GM18526 (cell line): ENCODE data around the gene FRMPD4.

Experiments used
- POLR2A ChIP-seq: IDR thresholded peaks from 3 replicates; pipeline ENCODE4 v1.6.1; 2011; ENCODE audit not compliant: insufficient read length; ENCODE audit errors: extremely low read depth

The FRMPD4 gene

DNA sequence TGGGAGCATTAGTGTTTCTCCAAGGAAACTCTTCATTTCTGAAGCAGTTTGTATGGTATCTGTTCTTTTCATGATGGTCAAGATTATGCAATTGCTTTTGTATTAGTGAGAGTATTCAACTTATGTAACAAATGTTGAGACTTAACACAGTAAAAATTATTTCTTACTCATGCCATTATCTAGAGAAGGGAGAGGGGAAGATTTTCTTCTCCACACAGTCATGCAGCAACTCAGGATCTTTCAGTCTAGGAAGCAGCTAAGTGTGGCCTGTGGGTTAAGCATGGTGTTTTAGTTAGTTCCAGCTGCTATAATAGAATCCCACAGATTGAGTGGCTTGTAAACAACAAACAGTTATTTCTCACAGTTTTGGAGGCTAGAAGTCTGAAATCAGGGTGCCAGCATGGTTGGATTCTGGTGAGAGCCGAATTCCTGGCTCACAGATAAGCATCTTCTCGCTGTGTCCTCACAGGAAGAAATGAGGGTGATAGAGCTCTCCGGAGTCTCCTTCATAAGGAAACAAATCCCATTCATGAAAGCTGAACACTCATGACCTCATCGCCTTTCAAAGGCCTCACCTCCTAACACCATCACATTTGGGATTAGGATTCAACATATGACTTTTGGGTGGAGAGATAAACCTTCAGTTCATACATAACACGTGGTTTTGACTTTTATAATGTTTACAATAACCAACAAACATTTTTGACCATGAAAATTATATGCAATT, 101.2 kb downstream of the FRMPD4 start:
- no peak for TF ChIP-seq POLR2A

DNA sequence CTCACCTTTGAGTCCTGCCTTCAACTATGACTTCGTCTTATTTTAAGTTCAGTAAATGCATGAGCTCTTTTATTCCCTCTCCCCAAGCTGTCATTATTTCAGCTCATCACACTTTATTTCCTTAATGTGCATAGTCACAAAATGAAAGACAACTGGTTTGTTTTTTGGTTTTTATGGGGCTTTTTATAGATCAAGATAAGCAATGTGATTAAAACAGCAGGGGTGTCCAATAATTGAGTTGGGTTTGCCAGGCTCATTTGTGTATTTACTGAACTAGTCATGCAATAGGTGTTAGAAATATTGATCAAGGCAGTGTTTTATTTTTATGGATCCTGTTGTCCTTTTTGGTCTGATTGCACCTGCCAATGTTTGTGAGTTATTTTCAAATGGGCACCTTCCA, 102.2 kb downstream of the FRMPD4 start:
- TF ChIP-seq POLR2A = no peak

DNA sequence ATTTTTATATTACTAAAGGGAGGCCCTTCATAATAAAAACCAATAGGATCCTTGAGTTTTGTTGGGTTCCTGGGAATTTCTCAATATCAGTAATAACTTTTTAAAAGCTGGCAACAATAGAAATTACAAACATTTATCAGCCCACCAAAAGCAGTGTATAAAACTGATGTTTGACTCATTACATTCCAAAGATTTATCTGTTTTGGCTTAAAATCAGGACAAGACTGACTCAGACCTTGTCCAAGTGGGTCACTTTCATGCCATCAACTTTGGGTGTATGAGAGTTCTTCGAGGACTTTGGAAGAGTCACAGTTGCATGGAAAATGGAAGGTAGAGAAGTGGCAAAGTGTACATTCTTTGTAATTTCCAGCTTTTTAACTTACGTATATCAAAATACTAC, 102.8 kb downstream of the FRMPD4 start:
- no peak for TF ChIP-seq POLR2A

DNA sequence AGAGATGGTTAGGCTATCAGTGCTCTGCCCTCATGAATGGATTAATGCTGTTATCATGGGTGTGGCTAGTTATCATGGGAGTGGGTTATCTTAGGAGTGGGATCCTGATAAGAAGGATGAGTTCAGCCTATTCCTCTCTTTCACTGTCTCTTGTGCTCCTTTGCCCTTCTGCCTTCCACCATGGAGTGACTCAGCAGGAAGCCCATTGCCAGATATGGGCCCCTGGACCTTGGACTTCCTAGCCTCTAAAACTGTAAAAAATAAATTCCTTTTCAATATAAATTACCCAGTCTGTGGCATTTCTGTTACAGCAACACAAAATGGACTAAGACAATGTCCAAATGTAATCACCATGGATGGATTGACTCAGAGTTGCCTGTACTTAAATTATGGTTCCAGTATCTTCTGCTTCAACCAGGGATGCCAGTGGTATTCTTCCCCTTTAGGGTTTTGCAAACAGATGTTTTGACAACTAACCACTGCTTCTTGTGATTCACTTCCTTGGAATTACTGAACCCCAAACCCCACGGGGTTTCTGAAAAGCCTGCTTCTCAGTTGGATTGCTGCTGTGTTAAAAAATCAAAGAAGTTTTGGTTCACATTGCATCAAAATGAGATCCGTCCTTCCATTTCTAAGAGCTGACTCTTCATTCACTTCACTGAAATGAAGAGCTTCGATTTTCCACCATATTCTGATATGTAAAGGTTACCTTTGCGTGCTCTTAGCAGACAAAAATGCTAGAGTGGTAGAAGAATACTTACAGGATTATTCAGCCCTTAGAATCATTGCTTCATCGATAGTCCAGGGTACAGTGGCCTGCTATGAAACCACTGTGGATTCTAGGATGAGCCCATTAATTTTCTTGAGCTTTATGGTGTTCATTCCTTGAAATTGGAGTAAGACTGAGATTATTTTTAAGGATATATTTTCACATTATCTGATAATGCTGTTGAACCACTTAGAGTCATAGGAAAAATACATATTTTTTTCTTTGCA, 107.7 kb downstream of the FRMPD4 start:
- no peak for TF ChIP-seq POLR2A

DNA sequence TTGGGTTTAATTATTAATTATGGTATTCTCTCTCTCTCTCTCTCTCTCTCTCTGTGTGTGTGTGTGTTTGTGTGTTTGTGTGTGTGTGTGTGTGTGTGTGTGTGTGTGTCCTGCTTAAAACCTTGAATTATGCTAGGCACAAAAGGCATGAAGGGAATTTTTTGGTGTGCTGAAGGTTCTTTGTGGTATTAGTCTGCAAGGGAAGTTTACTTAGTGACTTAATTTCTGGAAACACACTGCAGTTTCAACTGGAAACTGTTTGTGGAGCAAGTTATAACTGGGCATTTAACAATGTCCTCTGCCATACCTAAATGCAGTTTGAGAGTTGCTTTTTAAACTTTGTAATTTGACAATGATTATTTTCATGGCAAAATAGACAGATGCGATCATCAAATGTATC, 111.7 kb downstream of the FRMPD4 start:
- TF ChIP-seq POLR2A = no peak

DNA sequence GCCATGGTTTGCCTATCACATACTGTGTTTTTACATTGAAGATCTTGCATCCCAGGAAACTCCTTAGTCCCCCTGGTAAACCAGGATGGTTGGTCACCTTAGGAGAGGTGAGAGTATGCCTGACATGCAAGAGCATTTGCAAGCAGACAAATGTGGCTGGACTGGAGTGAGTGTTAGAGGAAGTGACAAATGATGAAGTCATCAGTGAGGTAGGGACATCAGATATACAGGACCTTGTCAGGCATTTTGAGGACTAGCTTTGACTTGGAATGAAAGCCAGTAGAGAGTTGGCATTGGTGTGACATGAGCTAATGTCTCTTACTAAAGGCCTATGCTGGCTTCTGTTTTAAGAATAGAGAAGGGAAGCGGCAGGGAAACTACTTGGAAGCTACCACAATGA, 124.9 kb downstream of the FRMPD4 start:
- no peak for TF ChIP-seq POLR2A

DNA sequence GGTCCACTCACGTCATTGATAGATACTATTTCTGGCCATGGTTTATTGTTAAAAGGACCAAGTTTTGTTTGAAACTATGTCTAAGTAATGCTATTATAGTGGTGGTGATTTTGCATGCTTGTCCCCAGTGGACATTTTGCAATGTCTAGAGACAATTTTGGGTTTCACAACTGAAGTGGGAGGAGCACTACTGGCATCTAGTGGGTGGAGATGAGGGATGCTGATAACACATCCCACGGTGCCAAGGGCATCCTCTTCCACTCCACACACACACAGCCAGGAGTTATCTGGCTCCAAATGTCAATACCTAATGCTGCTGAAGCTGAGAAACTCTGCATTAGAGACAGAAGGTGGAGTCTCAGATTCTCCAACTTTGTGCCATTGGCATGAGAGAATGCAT, 131.2 kb downstream of the FRMPD4 start:
- no peak for TF ChIP-seq POLR2A

DNA sequence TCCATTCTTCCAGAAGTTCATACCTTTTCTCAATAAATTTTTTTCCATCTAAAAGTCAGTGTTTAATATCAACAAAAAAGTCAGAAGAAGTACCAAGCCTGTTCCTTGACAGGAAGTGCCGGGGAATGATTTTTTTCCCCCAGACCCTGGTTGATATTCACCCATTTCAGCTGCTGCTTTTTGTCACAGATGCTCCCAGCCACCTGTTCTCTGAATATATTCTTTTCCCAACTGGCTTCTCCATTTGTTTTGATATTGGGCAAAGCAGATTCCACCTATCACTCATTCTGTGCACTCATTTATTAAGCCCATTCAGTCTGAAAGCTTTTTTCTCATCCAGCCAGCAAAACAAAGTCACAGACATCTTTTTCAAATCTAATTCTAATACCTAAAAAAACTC, 139.9 kb downstream of the FRMPD4 start:
- TF ChIP-seq POLR2A = no peak

DNA sequence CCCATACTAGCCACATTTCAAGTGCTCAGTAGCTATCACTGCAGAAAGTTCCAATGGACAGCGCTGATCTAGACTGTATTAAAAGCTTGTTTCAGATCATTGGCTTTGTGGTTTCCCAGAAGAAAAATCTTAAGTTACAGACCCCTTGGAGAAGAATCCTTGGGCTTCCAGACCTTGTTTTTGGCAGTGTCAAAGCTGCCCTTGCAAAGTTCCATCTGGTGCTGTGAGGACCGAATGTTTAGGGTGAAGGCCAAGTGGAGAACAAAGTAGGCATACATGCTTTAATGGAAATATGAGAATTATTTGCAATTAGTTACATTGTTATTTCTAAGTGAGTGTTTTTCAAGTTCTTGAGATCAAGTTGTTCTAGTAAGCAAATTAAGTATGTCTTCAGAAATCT, 144.7 kb downstream of the FRMPD4 start:
- TF ChIP-seq POLR2A = no peak

DNA sequence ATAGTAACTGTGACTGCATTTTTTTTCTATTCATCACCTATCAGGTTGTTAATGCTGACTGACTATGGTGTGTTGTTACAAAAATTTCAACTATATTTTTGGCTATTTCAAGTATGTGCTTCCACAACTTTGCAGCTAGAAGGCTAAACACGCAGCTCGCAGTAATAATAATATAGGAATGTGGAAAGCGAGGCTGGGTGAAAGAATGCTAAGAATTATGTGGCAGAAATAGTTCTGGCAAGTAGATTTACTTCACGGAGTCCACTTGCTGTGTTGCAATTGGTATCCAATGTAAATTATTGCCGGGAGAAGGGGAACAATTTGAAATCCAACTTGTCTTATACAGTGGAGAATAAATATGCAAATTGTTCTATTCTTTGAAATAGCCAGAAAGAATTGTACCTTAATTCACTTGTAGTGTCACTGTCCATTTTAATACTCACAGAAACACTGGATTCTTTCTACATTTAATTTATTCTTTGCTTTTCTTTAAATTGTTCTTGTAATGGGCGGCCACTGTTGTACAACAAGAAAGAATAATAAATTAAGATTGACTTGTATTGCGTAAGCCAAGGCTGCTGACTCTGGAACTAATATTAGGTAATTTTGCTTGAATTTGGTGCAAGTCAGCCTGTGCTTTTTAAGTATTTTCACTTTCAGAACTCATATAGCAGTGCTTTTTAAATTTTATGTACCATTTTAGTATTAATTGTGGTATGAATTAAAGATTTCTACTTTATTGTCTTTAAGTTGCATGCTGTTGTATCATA, 154.9 kb downstream of the FRMPD4 start:
- TF ChIP-seq POLR2A = no peak

DNA sequence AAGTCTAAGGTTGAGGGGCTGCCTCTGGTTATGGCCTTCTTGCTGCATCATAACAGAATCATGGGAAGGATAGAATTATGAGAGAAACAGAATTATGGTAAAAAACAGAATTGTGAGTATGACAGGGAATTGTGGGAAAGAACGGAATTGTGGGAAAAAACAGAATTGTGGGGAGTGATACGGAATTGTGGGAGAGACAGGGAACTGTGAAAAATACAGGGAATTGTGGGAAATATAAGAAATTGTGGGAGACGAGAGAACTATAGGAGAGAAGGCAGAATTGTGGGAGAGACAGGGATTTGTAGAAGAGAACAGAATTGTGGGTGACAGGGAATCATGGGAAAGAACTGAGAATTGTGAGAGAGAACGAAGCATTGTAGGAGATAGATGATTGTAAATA, 159.1 kb downstream of the FRMPD4 start:
- no peak for TF ChIP-seq POLR2A

DNA sequence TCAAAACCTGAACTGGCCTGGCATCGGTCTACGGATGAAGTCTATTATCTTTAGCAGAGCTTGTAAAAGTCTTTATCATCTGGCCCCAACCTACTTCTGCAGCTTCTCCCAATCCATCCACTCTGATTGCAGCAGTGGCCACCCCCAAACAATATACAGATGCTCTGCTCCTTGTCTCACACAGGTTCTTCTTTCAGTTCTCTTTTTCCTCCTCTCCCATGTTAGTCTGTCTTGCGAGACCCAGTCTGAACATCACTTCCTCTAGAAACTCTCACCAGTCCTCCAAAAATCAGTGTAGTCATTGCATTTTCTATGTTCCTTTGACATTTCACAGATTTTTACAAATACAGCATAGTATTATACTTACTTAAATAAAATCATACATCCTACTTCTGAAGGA, 163.0 kb downstream of the FRMPD4 start:
- TF ChIP-seq POLR2A = no peak

DNA sequence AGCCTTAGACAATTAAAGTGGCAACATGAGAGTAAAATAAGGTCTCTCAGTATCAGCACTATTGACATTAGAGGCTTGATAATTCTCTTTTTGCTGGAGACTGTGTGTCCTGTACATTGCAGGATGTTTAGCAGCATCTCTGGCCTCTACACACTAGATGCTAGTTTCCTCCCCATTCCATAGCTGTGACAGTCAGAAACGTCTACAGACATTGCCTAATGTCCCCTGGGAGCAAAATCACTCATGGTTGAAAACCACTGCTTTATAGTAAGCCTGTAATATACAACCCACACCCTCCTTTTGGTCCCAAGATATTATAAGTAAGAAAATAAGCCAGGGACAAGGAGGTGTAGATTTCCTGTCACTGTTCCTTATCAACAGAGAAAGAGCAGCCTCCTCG, 166.0 kb downstream of the FRMPD4 start:
- TF ChIP-seq POLR2A = no peak

DNA sequence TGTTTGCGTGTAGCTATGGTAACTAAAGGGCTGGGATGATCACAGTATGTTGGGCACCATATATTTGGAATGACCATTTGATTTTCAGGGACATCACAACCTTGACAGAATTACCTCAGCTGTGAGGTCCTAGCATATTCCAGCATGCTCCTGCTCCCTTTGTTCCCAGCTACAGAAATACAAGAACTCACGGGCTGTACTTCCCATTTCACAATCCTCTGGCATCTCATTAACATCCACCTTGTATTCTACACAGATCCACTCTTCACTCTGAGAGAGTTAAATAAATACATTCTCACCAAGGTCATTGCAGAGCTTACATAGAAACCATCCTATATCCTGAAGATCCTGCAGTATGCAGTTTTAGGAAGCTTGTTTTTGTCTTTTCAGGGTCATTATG, 169.7 kb downstream of the FRMPD4 start:
- no peak for TF ChIP-seq POLR2A

DNA sequence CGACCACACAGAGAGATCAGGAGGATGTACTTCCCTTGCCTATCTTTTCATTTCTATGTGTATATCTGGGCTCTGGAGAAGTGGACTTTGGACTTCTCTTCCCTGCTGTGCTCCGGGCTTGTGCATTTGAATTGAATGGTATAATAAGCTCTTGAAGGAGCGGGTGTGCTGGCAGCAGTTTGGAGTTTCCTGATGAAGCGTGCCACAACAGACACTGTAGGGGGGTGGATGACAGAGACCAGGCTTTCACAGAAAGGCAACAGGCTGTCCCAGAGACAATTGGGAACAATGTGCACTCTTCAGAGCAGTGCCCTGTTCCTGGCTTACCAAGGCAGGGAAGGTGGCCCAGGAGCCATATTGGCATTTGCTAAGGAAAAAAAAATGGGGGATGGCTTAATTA, 170.1 kb downstream of the FRMPD4 start:
- no peak for TF ChIP-seq POLR2A
